Prostate gland (tissue), 2 donors: ENCODE data around the gene NIPA2.

ENCODE experiments used
- POLR2A ChIP-seq: fragments of 450-650 bp; IDR thresholded peaks from one replicate; pipeline ENCODE4 v1.6.1; 2016; ENCODE audit warnings: antibody characterized with exemption, mild to moderate bottlenecking
- TF ChIP-seq, protein P1 (sequence below), 4 experiments: fragments of 200-600 bp in 2 of 4; fragments of 450-650 bp in 2 of 4; sonication (generic) in 2 of 4; IDR thresholded peaks; 1 replicate in 3 of 4; 2 replicates in 1 of 4; pipeline ENCODE4 v1.5.1; 2016 to 2019; ENCODE audit warnings: antibody characterized with exemption in 4 of 4, mild to moderate bottlenecking in 2 of 4, moderate library complexity in 2 of 4

DNA sequence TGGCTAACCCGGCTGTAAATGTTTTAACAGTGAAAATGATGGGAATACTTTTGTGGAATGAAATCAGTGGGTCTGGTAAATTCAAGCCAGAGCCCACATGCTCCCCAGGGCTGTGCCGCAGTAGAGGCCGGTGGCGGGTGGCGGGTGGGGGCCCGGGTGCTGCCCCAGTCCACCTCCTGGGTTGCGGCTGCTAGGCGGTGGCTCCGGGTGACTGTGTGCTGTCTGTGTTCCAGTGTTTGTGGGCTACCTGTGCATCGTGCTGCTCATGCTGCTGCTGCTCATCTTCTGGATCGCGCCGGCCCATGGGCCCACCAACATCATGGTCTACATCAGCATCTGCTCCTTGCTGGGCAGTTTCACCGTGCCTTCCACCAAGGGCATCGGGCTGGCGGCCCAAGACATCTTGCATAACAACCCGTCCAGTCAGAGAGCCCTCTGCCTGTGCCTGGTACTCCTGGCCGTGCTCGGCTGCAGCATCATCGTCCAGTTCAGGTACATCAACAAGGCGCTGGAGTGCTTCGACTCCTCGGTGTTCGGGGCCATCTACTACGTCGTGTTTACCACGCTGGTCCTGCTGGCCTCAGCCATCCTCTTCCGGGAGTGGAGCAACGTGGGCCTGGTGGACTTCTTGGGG, 14.9 kb upstream of the NIPA2 start:
- TF ChIP-seq, protein P1, sequence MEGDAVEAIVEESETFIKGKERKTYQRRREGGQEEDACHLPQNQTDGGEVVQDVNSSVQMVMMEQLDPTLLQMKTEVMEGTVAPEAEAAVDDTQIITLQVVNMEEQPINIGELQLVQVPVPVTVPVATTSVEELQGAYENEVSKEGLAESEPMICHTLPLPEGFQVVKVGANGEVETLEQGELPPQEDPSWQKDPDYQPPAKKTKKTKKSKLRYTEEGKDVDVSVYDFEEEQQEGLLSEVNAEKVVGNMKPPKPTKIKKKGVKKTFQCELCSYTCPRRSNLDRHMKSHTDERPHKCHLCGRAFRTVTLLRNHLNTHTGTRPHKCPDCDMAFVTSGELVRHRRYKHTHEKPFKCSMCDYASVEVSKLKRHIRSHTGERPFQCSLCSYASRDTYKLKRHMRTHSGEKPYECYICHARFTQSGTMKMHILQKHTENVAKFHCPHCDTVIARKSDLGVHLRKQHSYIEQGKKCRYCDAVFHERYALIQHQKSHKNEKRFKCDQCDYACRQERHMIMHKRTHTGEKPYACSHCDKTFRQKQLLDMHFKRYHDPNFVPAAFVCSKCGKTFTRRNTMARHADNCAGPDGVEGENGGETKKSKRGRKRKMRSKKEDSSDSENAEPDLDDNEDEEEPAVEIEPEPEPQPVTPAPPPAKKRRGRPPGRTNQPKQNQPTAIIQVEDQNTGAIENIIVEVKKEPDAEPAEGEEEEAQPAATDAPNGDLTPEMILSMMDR (IDR thresholded peaks at IDR 0.05): no peak
- TF ChIP-seq POLR2A: no peak
